BE2C (cell line): ENCODE data around the gene ABCA4.

Experiments used
- DNase-seq: peaks from one replicate; pipeline ENCODE4 v3.0.0-alpha.2; 2020
- H3K27me3 ChIP-seq: fragments of 250-450 bp; sonication (Bioruptor Pico); 2 replicates; pipeline ENCODE4 v1.5.1; 2020; ENCODE audit warnings: mild to moderate bottlenecking
- H3K36me3 ChIP-seq: fragments of 250-450 bp; sonication (Bioruptor Pico); 2 replicates; pipeline ENCODE4 v1.5.1; 2020; ENCODE audit warnings: mild to moderate bottlenecking
- H3K4me1 ChIP-seq: fragments of 250-450 bp; sonication (Bioruptor Pico); 2 replicates; pipeline ENCODE4 v1.5.1; 2020
- H3K4me3 ChIP-seq: 2 replicates; pipeline ENCODE4 v1.5.1; 2011; ENCODE audit warnings: low read depth, low read length
- H3K9me3 ChIP-seq: fragments of 250-450 bp; sonication (Bioruptor Pico); 2 replicates; pipeline ENCODE4 v1.5.1; 2020
- TF ChIP-seq, protein P1 (sequence below): IDR thresholded peaks from 2 replicates; pipeline ENCODE4 v1.5.1; 2012; ENCODE audit warnings: mild to moderate bottlenecking, low read depth, low read length

The ABCA4 gene

DNA sequence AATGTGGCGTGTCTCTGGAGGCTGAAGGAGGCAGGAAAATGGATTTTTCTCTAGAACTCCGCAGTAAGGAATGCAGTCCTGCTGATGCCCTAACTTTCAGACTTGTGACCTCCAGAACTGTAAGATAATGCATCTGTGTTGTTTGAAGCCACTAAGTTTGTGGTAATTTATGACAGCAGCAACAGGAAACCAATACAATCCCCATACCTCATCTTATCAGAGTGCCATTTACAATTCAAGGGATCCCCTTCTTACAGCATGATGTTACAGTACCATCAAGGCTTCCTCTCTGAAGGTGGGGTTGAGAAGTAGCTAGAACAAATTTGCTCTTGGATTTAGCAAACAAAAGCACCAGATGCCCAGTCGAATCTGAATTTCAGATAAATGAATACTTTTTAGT is 21.6 kb downstream of the ABCA4 start:
- H3K4me1 ChIP-seq = peaks cover 16% of the 10 kb centered on the region
- no peaks in the 10 kb centered on the region for H3K27me3 ChIP-seq
- H3K9me3 ChIP-seq = no peaks in the 10 kb centered on the region
- H3K36me3 ChIP-seq = no peaks in the 10 kb centered on the region
- DNase-seq = no peak
- no peak overlapping the region for H3K4me3 ChIP-seq
- TF ChIP-seq, protein P1, sequence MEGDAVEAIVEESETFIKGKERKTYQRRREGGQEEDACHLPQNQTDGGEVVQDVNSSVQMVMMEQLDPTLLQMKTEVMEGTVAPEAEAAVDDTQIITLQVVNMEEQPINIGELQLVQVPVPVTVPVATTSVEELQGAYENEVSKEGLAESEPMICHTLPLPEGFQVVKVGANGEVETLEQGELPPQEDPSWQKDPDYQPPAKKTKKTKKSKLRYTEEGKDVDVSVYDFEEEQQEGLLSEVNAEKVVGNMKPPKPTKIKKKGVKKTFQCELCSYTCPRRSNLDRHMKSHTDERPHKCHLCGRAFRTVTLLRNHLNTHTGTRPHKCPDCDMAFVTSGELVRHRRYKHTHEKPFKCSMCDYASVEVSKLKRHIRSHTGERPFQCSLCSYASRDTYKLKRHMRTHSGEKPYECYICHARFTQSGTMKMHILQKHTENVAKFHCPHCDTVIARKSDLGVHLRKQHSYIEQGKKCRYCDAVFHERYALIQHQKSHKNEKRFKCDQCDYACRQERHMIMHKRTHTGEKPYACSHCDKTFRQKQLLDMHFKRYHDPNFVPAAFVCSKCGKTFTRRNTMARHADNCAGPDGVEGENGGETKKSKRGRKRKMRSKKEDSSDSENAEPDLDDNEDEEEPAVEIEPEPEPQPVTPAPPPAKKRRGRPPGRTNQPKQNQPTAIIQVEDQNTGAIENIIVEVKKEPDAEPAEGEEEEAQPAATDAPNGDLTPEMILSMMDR = no peak

- Histone ChIP-seq H3K9me3 (no peaks in the 10 kb centered on the region), H3K4me3 (no peak overlapping the region), H3K36me3 (no peaks in the 10 kb centered on the region), H3K27me3 (no peaks in the 10 kb centered on the region), H3K4me1 (peaks cover 16% of the 10 kb centered on the region)
- TF ChIP-seq, protein P1 = no peak
- DNase-seq = no peak
Observed at GRCh38 chr1:94098585-94099111, 22.3 kb downstream of the ABCA4 start.

GRCh38 chr1:94096797-94097549 is 24.0 kb downstream of the ABCA4 start:
- Histone ChIP-seq H3K4me3 (no peak overlapping the region), H3K4me1 (peaks cover 16% of the 10 kb centered on the region), H3K27me3 (no peaks in the 10 kb centered on the region), H3K36me3 (no peaks in the 10 kb centered on the region), H3K9me3 (no peaks in the 10 kb centered on the region)
- no peak for DNase-seq
- TF ChIP-seq, protein P1 = no peak

- Histone ChIP-seq H3K4me1 (peaks cover 5% of the 10 kb centered on the region), H3K36me3 (no peaks in the 10 kb centered on the region), H3K9me3 (no peaks in the 10 kb centered on the region), H3K4me3 (no peak overlapping the region), H3K27me3 (no peaks in the 10 kb centered on the region)
- TF ChIP-seq, protein P1 = no peak
- no peak for DNase-seq
Observed at GRCh38 chr1:94095744-94096469, 25.0 kb downstream of the ABCA4 start.

- no peaks in the 10 kb centered on the region; the same call in 1 of the 2 replicates for H3K4me1 ChIP-seq
- no peaks in the 10 kb centered on the region for H3K36me3 ChIP-seq
- peak; percentile 25 for DNase-seq
- no peaks in the 10 kb centered on the region for H3K27me3 ChIP-seq
- H3K9me3 ChIP-seq = no peaks in the 10 kb centered on the region
- H3K4me3 ChIP-seq = no peak overlapping the region
- TF ChIP-seq, protein P1 = no peak
Observed at GRCh38 chr1:94095112-94095637, 25.8 kb downstream of the ABCA4 start.
